ENCODE measurements around the gene ANKFN1.
"Not testable (repeated sequence)": the region's sequence is repeated elsewhere in the genome, so short reads cannot be mapped to it uniquely, and the experiment has no call there.

ANKFN1 gene

GRCh38 chr17:56359518-56359917 is 206.2 kb downstream of the ANKFN1 start:
- DNase-seq, result no peak

GRCh38 chr17:56367366-56367765 is 214.1 kb downstream of the ANKFN1 start:
- no peak for DNase-seq

- DNase-seq, result no peak
Measured at GRCh38 chr17:56373981-56374833, 220.9 kb downstream of the ANKFN1 start.

GRCh38 chr17:56389356-56389755 is 236.1 kb downstream of the ANKFN1 start:
- no peak for DNase-seq

GRCh38 chr17:56392321-56392720 is 239.0 kb downstream of the ANKFN1 start:
- no peak for DNase-seq

GRCh38 chr17:56393156-56393555 is 239.9 kb downstream of the ANKFN1 start:
- DNase-seq, result no peak

- no peak for DNase-seq
Measured at GRCh38 chr17:56395787-56396186, 242.5 kb downstream of the ANKFN1 start.

GRCh38 chr17:56407086-56407485 is 253.8 kb downstream of the ANKFN1 start:
- no peak for DNase-seq

GRCh38 chr17:56412356-56412755 is 259.1 kb downstream of the ANKFN1 start:
- not testable (repeated sequence) for DNase-seq

- DNase-seq, result no peak
Measured at GRCh38 chr17:56416682-56417351, 263.5 kb downstream of the ANKFN1 start.

- no peak for DNase-seq
Measured at GRCh38 chr17:56424005-56424404, 270.7 kb downstream of the ANKFN1 start.

GRCh38 chr17:56424543-56425044 is 271.3 kb downstream of the ANKFN1 start:
- no peak for DNase-seq

- DNase-seq, result no peak
Measured at GRCh38 chr17:56425483-56425882, 272.2 kb downstream of the ANKFN1 start.

GRCh38 chr17:56426901-56427300 is 273.6 kb downstream of the ANKFN1 start:
- no peak for DNase-seq

- no peak for DNase-seq
Measured at GRCh38 chr17:56431736-56432135, 278.5 kb downstream of the ANKFN1 start.

- DNase-seq, result no peak
Measured at GRCh38 chr17:56432443-56432842, 279.2 kb downstream of the ANKFN1 start.

GRCh38 chr17:56434610-56435009 is 281.3 kb downstream of the ANKFN1 start:
- no peak for DNase-seq

- no peak for DNase-seq
Measured at GRCh38 chr17:56436142-56436541, 282.9 kb downstream of the ANKFN1 start.

GRCh38 chr17:56440419-56440818 is 287.1 kb downstream of the ANKFN1 start:
- DNase-seq, result no peak

GRCh38 chr17:56441308-56441707 is 288.0 kb downstream of the ANKFN1 start:
- DNase-seq, result no peak

GRCh38 chr17:56445692-56446411 is 292.6 kb downstream of the ANKFN1 start:
- DNase-seq, result no peak

GRCh38 chr17:56447171-56447570 is 293.9 kb downstream of the ANKFN1 start:
- DNase-seq, result no peak

GRCh38 chr17:56448371-56448770 is 295.1 kb downstream of the ANKFN1 start:
- no peak for DNase-seq

All from COR-L47 (cell line).